CD4-positive, CD25-positive, alpha-beta regulatory T cell (primary cell): ENCODE measurements around the gene SMAD3. TPM values are rescaled to one million over a fixed set of nuclear protein-coding genes. Genes with fewer than 3 reads are reported as not detected.

Source experiments
- ATAC-seq, 2 donors: fragments of 150-1000 bp; cut with Tn5 transposase; one replicate each; pipeline ENCODE4 v1.10.0; 2021; ENCODE audit warnings: low read depth in 2 of 2, moderate number of reproducible peaks in 2 of 2, moderate library complexity in 1 of 2
- DNase-seq, 3 donors: peaks; one replicate each; pipeline versions ENCODE4 v3.0.0 to v3.0.0-alpha.2; 2012 to 2022; ENCODE audit warnings: mixed read lengths in 1 of 3
- H3K27ac ChIP-seq: one replicate; pipeline ENCODE4 v1.7.0; 2013; ENCODE audit warnings: mild to moderate bottlenecking, low read length; ENCODE audit not compliant: insufficient read depth, poor library complexity, severe bottlenecking
- H3K27me3 ChIP-seq: one replicate; pipeline ENCODE4 v1.7.0; 2013; ENCODE audit warnings: low read length; ENCODE audit not compliant: control insufficient read depth, insufficient read depth
- H3K36me3 ChIP-seq: one replicate; pipeline ENCODE4 v1.7.0; 2013; ENCODE audit warnings: mild to moderate bottlenecking, low read length, moderate library complexity; ENCODE audit not compliant: control insufficient read depth, insufficient read depth
- H3K4me1 ChIP-seq: 2 replicates; pipeline ENCODE4 v1.7.0; 2013; ENCODE audit warnings: mild to moderate bottlenecking, low read length; ENCODE audit not compliant: insufficient read depth, control insufficient read depth, poor library complexity, severe bottlenecking
- H3K4me3 ChIP-seq: one replicate; pipeline ENCODE4 v1.7.0; 2013; ENCODE audit warnings: low read depth, mild to moderate bottlenecking, low read length, moderate library complexity
- H3K9me3 ChIP-seq, 2 experiments: 1 replicate in 1 of 2; 2 replicates in 1 of 2; pipeline ENCODE4 v1.7.0; 2013; ENCODE audit warnings: low read length in 2 of 2, mild to moderate bottlenecking in 1 of 2, moderate library complexity in 1 of 2; ENCODE audit not compliant: control insufficient read depth in 2 of 2
- H3K27ac Mint-ChIP-seq, 3 donors: one replicate each; pipeline ENCODE4 v1.8.0; 2020 to 2022; ENCODE audit warnings: mild to moderate bottlenecking in 3 of 3, mixed read lengths in 3 of 3, moderate library complexity in 2 of 3
- H3K27me3 Mint-ChIP-seq: one replicate; pipeline ENCODE4 v1.8.0; 2022; ENCODE audit warnings: mild to moderate bottlenecking, mixed read lengths
- H3K36me3 Mint-ChIP-seq: one replicate; pipeline ENCODE4 v1.8.0; 2020; ENCODE audit warnings: mixed read lengths
- H3K4me1 Mint-ChIP-seq, 4 donors: one replicate each; pipeline ENCODE4 v1.8.0; 2020 to 2022; ENCODE audit warnings: mixed read lengths in 4 of 4, mild to moderate bottlenecking in 1 of 4
- H3K4me3 Mint-ChIP-seq, 4 donors: one replicate each; pipeline ENCODE4 v1.8.0; 2020 to 2022; ENCODE audit warnings: mild to moderate bottlenecking in 4 of 4, mixed read lengths in 4 of 4, moderate library complexity in 3 of 4
- H3K9me3 Mint-ChIP-seq, 7 donors: one replicate each; pipeline ENCODE4 v1.8.0; 2020 to 2022; ENCODE audit warnings: mixed read lengths in 7 of 7, mild to moderate bottlenecking in 3 of 7, moderate library complexity in 2 of 7
- polyA plus RNA-seq, 4 donors: library from polyadenylated mRNA; unstranded; fragments of 300-500 nt; fragmentation: Illumina TruSeq; gene quantifications; one replicate each; pipeline ENCODE4 v1.2.3, GENCODE V29; 2021
- total RNA-seq: library from RNA; stranded (reverse); gene quantifications from one replicate; pipeline ENCODE4 v1.2.3, GENCODE V29; 2022

The SMAD3 gene
- total and polyA plus RNA-seq, 5 donors from 2014 or later, result 12.0 to 76.6 (median 14.7) TPM

GRCh38 chr15:67093504-67093862 is 28.1 kb downstream of the SMAD3 start:
- Mint-ChIP-seq H3K27ac (peak overlapping the region; percentile 68 to 94 (median 81)), H3K36me3 (peaks cover 33% of the 10 kb centered on the region), H3K9me3 (no peaks in the 10 kb centered on the region), H3K4me1 (peaks cover 27 to 97% (median 75%) of the 10 kb centered on the region in 4 donors), H3K27me3 (no peaks in the 10 kb centered on the region), H3K4me3 (peak overlapping the region in 3 of 4 donors; percentile 20 to 48 (median 39))
- DNase-seq (no peak), ATAC-seq (peak; percentile 7 to 8)
- peaks cover 72% of the 10 kb centered on the region for H3K4me1 ChIP-seq
- H3K27ac ChIP-seq, result no peak overlapping the region
- no peaks in the 10 kb centered on the region for H3K9me3 ChIP-seq
- H3K4me3 ChIP-seq, result no peak overlapping the region
- peaks cover 21% of the 10 kb centered on the region for H3K36me3 ChIP-seq
- no peaks in the 10 kb centered on the region for H3K27me3 ChIP-seq

GRCh38 chr15:67094001-67094826 is 28.8 kb downstream of the SMAD3 start:
- peaks cover 31% of the 10 kb centered on the region for H3K36me3 Mint-ChIP-seq
- no peaks in the 10 kb centered on the region for H3K9me3 Mint-ChIP-seq
- DNase-seq, result no peak
- Histone ChIP-seq H3K4me1 (peaks cover 72% of the 10 kb centered on the region), H3K36me3 (peaks cover 21% of the 10 kb centered on the region), H3K27ac (no peak overlapping the region), H3K4me3 (no peak overlapping the region), H3K9me3 (no peaks in the 10 kb centered on the region), H3K27me3 (no peaks in the 10 kb centered on the region)
- peak overlapping the region; percentile 14 to 94 (median 81) for H3K27ac Mint-ChIP-seq
- H3K4me1 Mint-ChIP-seq, result peaks cover 27 to 97% (median 78%) of the 10 kb centered on the region in 4 donors
- no peaks in the 10 kb centered on the region for H3K27me3 Mint-ChIP-seq
- ATAC-seq, result no peak
- peak overlapping the region in 2 of 4 donors; percentile 21 to 42 for H3K4me3 Mint-ChIP-seq

GRCh38 chr15:67095912-67096311 is 30.5 kb downstream of the SMAD3 start:
- Mint-ChIP-seq H3K27ac (peak overlapping the region; percentile 81 to 94 (median 92)), H3K4me1 (peaks cover 27 to 91% (median 72%) of the 10 kb centered on the region in 4 donors), H3K9me3 (no peaks in the 10 kb centered on the region), H3K4me3 (peak overlapping the region in 1 of 4 donors; percentile 8), H3K36me3 (peaks cover 29% of the 10 kb centered on the region), H3K27me3 (no peaks in the 10 kb centered on the region)
- H3K4me1 ChIP-seq, result peaks cover 68% of the 10 kb centered on the region
- H3K27ac ChIP-seq, result no peak overlapping the region
- H3K9me3 ChIP-seq, result no peaks in the 10 kb centered on the region
- ATAC-seq (no peak), DNase-seq (no peak)
- peak overlapping the region; percentile 4 for H3K4me3 ChIP-seq
- no peaks in the 10 kb centered on the region for H3K27me3 ChIP-seq
- H3K36me3 ChIP-seq, result peaks cover 21% of the 10 kb centered on the region

GRCh38 chr15:67096546-67097294 is 31.3 kb downstream of the SMAD3 start:
- Mint-ChIP-seq H3K27me3 (no peaks in the 10 kb centered on the region), H3K36me3 (peaks cover 29% of the 10 kb centered on the region), H3K27ac (peak overlapping the region; percentile 86 to 97 (median 94)), H3K4me1 (peaks cover 20 to 83% (median 64%) of the 10 kb centered on the region in 4 donors), H3K4me3 (peak overlapping the region in 3 of 4 donors; percentile 42 to 88 (median 84)), H3K9me3 (no peaks in the 10 kb centered on the region)
- no peak for DNase-seq
- H3K27me3 ChIP-seq, result no peaks in the 10 kb centered on the region
- H3K27ac ChIP-seq, result no peak overlapping the region
- peaks cover 68% of the 10 kb centered on the region for H3K4me1 ChIP-seq
- no peaks in the 10 kb centered on the region for H3K9me3 ChIP-seq
- ATAC-seq, result no peak
- peak overlapping the region; percentile 28 for H3K4me3 ChIP-seq
- H3K36me3 ChIP-seq, result peaks cover 21% of the 10 kb centered on the region

- DNase-seq, result no peak
- Histone ChIP-seq H3K27me3 (no peaks in the 10 kb centered on the region), H3K4me3 (peak overlapping the region; percentile 9), H3K36me3 (peaks cover 21% of the 10 kb centered on the region), H3K4me1 (peaks cover 68% of the 10 kb centered on the region), H3K27ac (peak overlapping the region; percentile 62), H3K9me3 (no peaks in the 10 kb centered on the region)
- Mint-ChIP-seq H3K27me3 (no peaks in the 10 kb centered on the region), H3K4me1 (peaks cover 19 to 76% (median 59%) of the 10 kb centered on the region in 4 donors), H3K36me3 (peaks cover 29% of the 10 kb centered on the region), H3K4me3 (peak overlapping the region in 3 of 4 donors; percentile 42 to 88 (median 84)), H3K9me3 (no peaks in the 10 kb centered on the region), H3K27ac (peak overlapping the region in 2 of 3 donors; percentile 86 to 97)
- ATAC-seq, result no peak
Observed at GRCh38 chr15:67097424-67097823, 32.0 kb downstream of the SMAD3 start.

GRCh38 chr15:67097930-67098740 is 32.7 kb downstream of the SMAD3 start:
- H3K27ac ChIP-seq, result peak overlapping the region; percentile 62
- peak overlapping the region; percentile 55 for H3K4me3 ChIP-seq
- peaks cover 68% of the 10 kb centered on the region for H3K4me1 ChIP-seq
- no peaks in the 10 kb centered on the region for H3K27me3 Mint-ChIP-seq
- no peaks in the 10 kb centered on the region for H3K27me3 ChIP-seq
- H3K36me3 ChIP-seq, result peaks cover 21% of the 10 kb centered on the region
- H3K27ac Mint-ChIP-seq, result peak overlapping the region in 2 of 3 donors; percentile 86 to 99
- peaks cover 14 to 69% (median 53%) of the 10 kb centered on the region in 4 donors for H3K4me1 Mint-ChIP-seq
- peak in 1 of 3 donors; percentile 57 for DNase-seq
- H3K36me3 Mint-ChIP-seq, result peaks cover 29% of the 10 kb centered on the region
- ATAC-seq, result no peak
- no peaks in the 10 kb centered on the region for H3K9me3 Mint-ChIP-seq
- H3K9me3 ChIP-seq, result no peaks in the 10 kb centered on the region
- H3K4me3 Mint-ChIP-seq, result peak overlapping the region; percentile 82 to 88 (median 84)

GRCh38 chr15:67098768-67099282 is 33.4 kb downstream of the SMAD3 start:
- peak overlapping the region in 2 of 3 donors; percentile 86 to 99 for H3K27ac Mint-ChIP-seq
- H3K36me3 Mint-ChIP-seq, result peaks cover 25% of the 10 kb centered on the region
- H3K9me3 Mint-ChIP-seq, result no peaks in the 10 kb centered on the region
- H3K36me3 ChIP-seq, result peaks cover 18% of the 10 kb centered on the region
- H3K4me3 ChIP-seq, result peak overlapping the region; percentile 55
- peaks cover 16 to 62% (median 50%) of the 10 kb centered on the region in 4 donors for H3K4me1 Mint-ChIP-seq
- peaks cover 69% of the 10 kb centered on the region for H3K4me1 ChIP-seq
- no peak for ATAC-seq
- no peaks in the 10 kb centered on the region for H3K27me3 Mint-ChIP-seq
- no peaks in the 10 kb centered on the region for H3K9me3 ChIP-seq
- peak overlapping the region; percentile 62 for H3K27ac ChIP-seq
- H3K4me3 Mint-ChIP-seq, result peak overlapping the region; percentile 45 to 88 (median 83)
- H3K27me3 ChIP-seq, result no peaks in the 10 kb centered on the region
- no peak for DNase-seq
